Measurements from ENCODE around the gene METTL8. TPM values are rescaled to one million over a fixed set of nuclear protein-coding genes. Genes with fewer than 3 reads are reported as not detected.

Gene METTL8
- total RNA-seq, 2 donors from 2014 or later, result 19.4 to 20.0 TPM

GRCh38 chr2:171289991-171290390, 143.8 kb downstream of the METTL8 start:
- intact Hi-C loops (cut with DNase I), result no loop called here
- Histone ChIP-seq H3K4me3 (no peak overlapping the region), H3K27me3 (no peaks in the 10 kb centered on the region), H3K36me3 (no peaks in the 10 kb centered on the region), H3K9ac (ENCODE audit: low read depth in 2 of 2, low read length in 2 of 2) (no peak overlapping the region), H3K9me3 (no peaks in the 10 kb centered on the region), H3K4me1 (no peaks in the 10 kb centered on the region), H3K27ac (no peak overlapping the region)
- DNase-seq, result no peak
- no peak for TF ChIP-seq CTCF (IDR thresholded peaks at IDR 0.05)

GRCh38 chr2:171289316-171289715, 144.5 kb downstream of the METTL8 start:
- Histone ChIP-seq H3K9me3 (no peaks in the 10 kb centered on the region), H3K27me3 (no peaks in the 10 kb centered on the region), H3K4me1 (no peaks in the 10 kb centered on the region), H3K4me3 (no peak overlapping the region), H3K27ac (no peak overlapping the region), H3K36me3 (no peaks in the 10 kb centered on the region), H3K9ac (ENCODE audit: low read depth in 2 of 2, low read length in 2 of 2) (no peak overlapping the region)
- no peak for TF ChIP-seq CTCF (IDR thresholded peaks at IDR 0.05)
- intact Hi-C loops (cut with DNase I), result no loop called here
- DNase-seq, result no peak

DNA sequence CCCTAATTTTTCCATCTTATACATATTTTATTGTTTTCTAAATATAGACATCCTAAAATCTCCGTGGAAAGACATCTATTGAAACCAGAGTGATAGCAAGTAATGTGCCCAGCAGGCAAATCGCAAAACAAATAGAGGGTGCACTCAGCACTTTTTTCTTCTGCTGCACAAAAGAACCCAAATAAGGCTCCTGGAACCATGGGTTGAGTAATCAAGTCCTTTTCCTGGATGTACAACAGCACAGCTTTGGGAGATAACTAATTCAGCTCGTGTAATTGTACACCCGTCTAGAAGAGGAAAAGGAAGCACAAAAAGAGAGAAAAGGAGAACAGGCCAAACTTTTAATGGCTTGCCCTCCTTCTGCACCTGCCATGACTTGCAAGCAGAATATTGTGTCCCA, 146.2 kb downstream of the METTL8 start:
- intact Hi-C loops (cut with DNase I), result no loop called here
- H3K27ac ChIP-seq, result no peak overlapping the region
- DNase-seq, result no peak
- H3K9ac ChIP-seq (ENCODE audit: low read depth in 2 of 2, low read length in 2 of 2), result no peak overlapping the region
- no peak for TF ChIP-seq CTCF (IDR thresholded peaks at IDR 0.05)
- H3K36me3 ChIP-seq, result no peaks in the 10 kb centered on the region
- no peaks in the 10 kb centered on the region for H3K9me3 ChIP-seq
- H3K4me3 ChIP-seq, result no peak overlapping the region
- no peaks in the 10 kb centered on the region for H3K4me1 ChIP-seq
- H3K27me3 ChIP-seq, result no peaks in the 10 kb centered on the region

DNA sequence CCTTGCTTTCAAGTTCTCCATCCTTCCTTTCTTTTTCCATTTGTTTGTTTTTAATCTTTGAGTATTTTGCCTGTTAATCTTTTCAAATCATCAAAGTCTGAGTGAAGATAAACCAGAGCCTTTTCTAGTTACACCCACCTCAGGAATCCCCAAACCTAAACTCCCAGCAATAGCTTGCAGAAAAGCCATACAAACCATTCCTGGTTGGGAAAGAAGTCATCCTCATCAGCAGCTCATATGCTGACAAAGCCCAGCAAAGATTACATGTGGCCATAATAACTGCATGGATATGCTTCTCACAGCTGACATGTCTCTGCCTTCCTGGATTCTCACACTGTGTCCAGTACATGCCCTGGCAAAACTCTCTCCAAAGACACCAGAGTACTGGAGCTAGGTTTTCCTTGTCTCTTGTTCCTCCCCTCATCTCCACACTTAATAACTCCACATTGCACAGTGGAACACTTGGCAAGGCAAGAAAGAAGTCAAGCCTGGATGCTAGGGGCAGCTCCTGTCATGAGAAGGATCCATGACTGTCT, 146.7 kb downstream of the METTL8 start:
- Histone ChIP-seq H3K27me3 (no peaks in the 10 kb centered on the region), H3K4me3 (no peak overlapping the region), H3K4me1 (no peaks in the 10 kb centered on the region), H3K9ac (ENCODE audit: low read depth in 2 of 2, low read length in 2 of 2) (no peak overlapping the region), H3K27ac (no peak overlapping the region), H3K36me3 (no peaks in the 10 kb centered on the region), H3K9me3 (no peaks in the 10 kb centered on the region)
- intact Hi-C loops (cut with DNase I), result no loop called here
- no peak for TF ChIP-seq CTCF (IDR thresholded peaks at IDR 0.05)
- DNase-seq, result no peak

DNA sequence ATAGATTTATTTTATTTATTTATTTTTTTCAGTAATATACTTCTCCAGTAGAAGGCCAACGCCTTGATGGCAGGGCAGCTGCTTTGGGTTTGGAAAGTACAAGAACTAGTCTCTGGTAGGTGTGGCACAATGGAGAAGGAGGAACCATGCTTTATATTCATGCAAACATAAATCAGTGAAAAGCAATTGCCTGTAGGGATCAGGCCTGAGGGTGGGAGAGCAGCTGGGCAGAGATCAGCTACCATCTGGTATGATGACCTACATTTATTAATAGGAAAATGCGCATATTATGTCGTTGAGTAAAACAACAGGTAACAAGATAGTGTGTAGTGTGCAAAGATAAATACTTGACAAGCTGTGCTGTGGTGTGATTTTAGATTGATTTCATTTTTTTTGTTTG, 152.7 kb downstream of the METTL8 start:
- intact Hi-C loops (cut with DNase I), result no loop called here
- Histone ChIP-seq H3K9me3 (no peaks in the 10 kb centered on the region), H3K27me3 (no peaks in the 10 kb centered on the region), H3K4me3 (no peak overlapping the region), H3K36me3 (no peaks in the 10 kb centered on the region), H3K27ac (no peak overlapping the region), H3K9ac (ENCODE audit: low read depth in 2 of 2, low read length in 2 of 2) (no peak overlapping the region), H3K4me1 (no peaks in the 10 kb centered on the region)
- no peak for DNase-seq
- no peak for TF ChIP-seq CTCF (IDR thresholded peaks at IDR 0.05)
